Mesothelial cell of epicardium (in vitro differentiated cells): ENCODE measurements around the gene KCNMB4. TPM values are rescaled to one million over a fixed set of nuclear protein-coding genes. Genes with fewer than 3 reads are reported as not detected.
"Not testable (repeated sequence)": the region's sequence is repeated elsewhere in the genome, so short reads cannot be mapped to it uniquely, and the experiment has no call there.

Experiments used
- DNase-seq, 2 experiments: peaks; one replicate each; pipeline ENCODE4 v3.0.0; 2021; ENCODE audit warnings: low spot score in 2 of 2; ENCODE audit not compliant: unreplicated experiment in 2 of 2
- H3K27ac Mint-ChIP-seq: 2 replicates; pipeline ENCODE4 v1.8.0; 2021; ENCODE audit warnings: mixed read lengths
- H3K27me3 Mint-ChIP-seq: 2 replicates; pipeline ENCODE4 v1.8.0; 2021; ENCODE audit warnings: low read depth, mixed read lengths
- H3K36me3 Mint-ChIP-seq: 2 replicates; pipeline ENCODE4 v1.8.0; 2021; ENCODE audit warnings: mixed read lengths
- H3K4me1 Mint-ChIP-seq: 2 replicates; pipeline ENCODE4 v1.8.0; 2021; ENCODE audit warnings: mixed read lengths
- H3K4me3 Mint-ChIP-seq: 2 replicates; pipeline ENCODE4 v1.8.0; 2021; ENCODE audit warnings: mild to moderate bottlenecking, moderate library complexity, mixed read lengths
- H3K9me3 Mint-ChIP-seq: 2 replicates; pipeline ENCODE4 v1.8.0; 2021; ENCODE audit warnings: mixed read lengths
- total RNA-seq: library from RNA; stranded (reverse); gene quantifications from 3 replicates; pipeline ENCODE4 v1.2.1, GENCODE V29; 2021
- TF ChIP-seq, protein P1 (sequence below): fragments of 200-600 bp; sonication (generic); IDR thresholded peaks from one replicate; pipeline ENCODE4 v1.5.0; 2021; ENCODE audit warnings: antibody characterized with exemption; ENCODE audit not compliant: unreplicated experiment

KCNMB4 gene
- total RNA-seq, 1 donor from 2014 or later: 14.1 TPM

- Mint-ChIP-seq H3K4me3 (no peak overlapping the region), H3K4me1 (no peaks in the 10 kb centered on the region), H3K27ac (no peak overlapping the region), H3K27me3 (no peaks in the 10 kb centered on the region), H3K9me3 (peaks cover 37% of the 10 kb centered on the region), H3K36me3 (peaks cover 51% of the 10 kb centered on the region)
- TF ChIP-seq, protein P1, sequence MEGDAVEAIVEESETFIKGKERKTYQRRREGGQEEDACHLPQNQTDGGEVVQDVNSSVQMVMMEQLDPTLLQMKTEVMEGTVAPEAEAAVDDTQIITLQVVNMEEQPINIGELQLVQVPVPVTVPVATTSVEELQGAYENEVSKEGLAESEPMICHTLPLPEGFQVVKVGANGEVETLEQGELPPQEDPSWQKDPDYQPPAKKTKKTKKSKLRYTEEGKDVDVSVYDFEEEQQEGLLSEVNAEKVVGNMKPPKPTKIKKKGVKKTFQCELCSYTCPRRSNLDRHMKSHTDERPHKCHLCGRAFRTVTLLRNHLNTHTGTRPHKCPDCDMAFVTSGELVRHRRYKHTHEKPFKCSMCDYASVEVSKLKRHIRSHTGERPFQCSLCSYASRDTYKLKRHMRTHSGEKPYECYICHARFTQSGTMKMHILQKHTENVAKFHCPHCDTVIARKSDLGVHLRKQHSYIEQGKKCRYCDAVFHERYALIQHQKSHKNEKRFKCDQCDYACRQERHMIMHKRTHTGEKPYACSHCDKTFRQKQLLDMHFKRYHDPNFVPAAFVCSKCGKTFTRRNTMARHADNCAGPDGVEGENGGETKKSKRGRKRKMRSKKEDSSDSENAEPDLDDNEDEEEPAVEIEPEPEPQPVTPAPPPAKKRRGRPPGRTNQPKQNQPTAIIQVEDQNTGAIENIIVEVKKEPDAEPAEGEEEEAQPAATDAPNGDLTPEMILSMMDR: no peak
- no peak for DNase-seq
Observed at GRCh38 chr12:70379846-70380245, 13.8 kb downstream of the KCNMB4 start.

GRCh38 chr12:70383484-70383883 lies 17.4 kb downstream of the KCNMB4 start:
- no peak for DNase-seq
- TF ChIP-seq, protein P1: no peak
- Mint-ChIP-seq H3K36me3 (peaks cover 41% of the 10 kb centered on the region), H3K9me3 (peaks cover 31% of the 10 kb centered on the region), H3K27me3 (no peaks in the 10 kb centered on the region), H3K4me3 (no peak overlapping the region), H3K27ac (no peak overlapping the region), H3K4me1 (peaks cover 5% of the 10 kb centered on the region)

- TF ChIP-seq, protein P1: no peak
- H3K36me3 Mint-ChIP-seq: peaks cover 43% of the 10 kb centered on the region
- H3K9me3 Mint-ChIP-seq: peaks cover 32% of the 10 kb centered on the region
- H3K27me3 Mint-ChIP-seq: no peaks in the 10 kb centered on the region
- no peak overlapping the region for H3K27ac Mint-ChIP-seq
- DNase-seq: no peak
- H3K4me3 Mint-ChIP-seq: no peak overlapping the region
- H3K4me1 Mint-ChIP-seq: peaks cover 5% of the 10 kb centered on the region
Observed at GRCh38 chr12:70383886-70384285, 17.8 kb downstream of the KCNMB4 start.

- H3K27ac Mint-ChIP-seq: no peak overlapping the region
- H3K9me3 Mint-ChIP-seq: peaks cover 24% of the 10 kb centered on the region
- H3K27me3 Mint-ChIP-seq: no peaks in the 10 kb centered on the region
- peaks cover 38% of the 10 kb centered on the region for H3K36me3 Mint-ChIP-seq
- TF ChIP-seq, protein P1: no peak
- no peak for DNase-seq
- H3K4me1 Mint-ChIP-seq: peaks cover 5% of the 10 kb centered on the region
- no peak overlapping the region for H3K4me3 Mint-ChIP-seq
Observed at GRCh38 chr12:70386771-70387170, 20.7 kb downstream of the KCNMB4 start.

GRCh38 chr12:70389678-70390077 lies 23.6 kb downstream of the KCNMB4 start:
- DNase-seq: no peak
- Mint-ChIP-seq H3K4me1 (peaks cover 10% of the 10 kb centered on the region), H3K9me3 (peaks cover 27% of the 10 kb centered on the region), H3K36me3 (peaks cover 39% of the 10 kb centered on the region), H3K4me3 (no peak overlapping the region), H3K27ac (no peak overlapping the region), H3K27me3 (no peaks in the 10 kb centered on the region)
- TF ChIP-seq, protein P1: no peak

DNA sequence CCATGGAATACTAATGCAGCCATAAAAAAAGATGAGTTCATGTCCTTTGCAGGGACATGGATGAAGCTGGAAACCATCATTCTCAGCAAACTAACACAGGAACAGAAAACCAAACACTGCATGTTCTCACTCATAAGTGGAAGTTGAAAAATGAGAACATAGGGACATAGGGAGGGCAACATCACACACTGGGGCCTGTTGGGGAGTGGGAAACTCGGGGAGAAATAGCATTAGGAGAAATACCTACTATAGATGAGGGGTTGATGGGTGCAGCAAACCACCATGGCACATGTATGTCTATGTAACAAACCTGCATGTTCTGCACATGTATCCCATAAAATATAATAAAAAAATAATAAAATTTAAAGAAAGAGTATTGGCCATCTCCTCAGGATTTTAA lies 26.5 kb downstream of the KCNMB4 start:
- not testable (repeated sequence) for H3K4me3 Mint-ChIP-seq, H3K27me3 Mint-ChIP-seq, H3K4me1 Mint-ChIP-seq, H3K27ac Mint-ChIP-seq, DNase-seq
- peaks cover 27% of the 10 kb centered on the region for H3K9me3 Mint-ChIP-seq
- H3K36me3 Mint-ChIP-seq: peaks cover 48% of the 10 kb centered on the region
